Panc1 (cell line): ENCODE data around the gene DVL2. TPM values are rescaled to one million over a fixed set of nuclear protein-coding genes. Genes with fewer than 3 reads are reported as not detected.
A peak's percentile ranks its signal among the peaks of the same experiment; 100 is the strongest.

Source experiments
- ATAC-seq: fragments of 200-7000 bp; cut with Tn5 transposase; 2 replicates; pipeline ENCODE4 v1.9.1; 2020; ENCODE audit warnings: mild to moderate bottlenecking, moderate library complexity
- BruUV-seq: library from RNA; stranded (reverse); fragments of 400-500 nt; replicated peaks from 2 replicates; lab custom pipeline; 2021; lab: Mats Ljungman, UMichigan
- CTCF ChIA-PET: fragments of 300-600 bp; sonication (Branson Sonifier 250); formaldehyde crosslinking; loops from one replicate; lab custom pipeline; 2022; ENCODE audit warnings: antibody characterized with exemption; lab: Charles Lee
- POLR2A ChIA-PET: fragments of 300-600 bp; sonication (Branson Sonifier 250); formaldehyde crosslinking; loops from one replicate; lab custom pipeline; 2022; ENCODE audit warnings: antibody characterized with exemption; lab: Charles Lee
- DNase-seq: peaks from one replicate; pipeline ENCODE4 v3.0.0-alpha.2; 2010; ENCODE audit warnings: low read depth, low spot score
- H3K27ac ChIP-seq: 2 replicates; pipeline ENCODE4 v1.5.1; 2011; ENCODE audit warnings: mild to moderate bottlenecking, low read length, inconsistent platforms
- H3K27me3 ChIP-seq: fragments of 200-500 bp; sonication (Bioruptor generic); 2 replicates; pipeline ENCODE4 v1.6.0; 2014; ENCODE audit warnings: low read length, inconsistent platforms; ENCODE audit not compliant: control insufficient read depth, insufficient read depth
- H3K36me3 ChIP-seq: fragments of 200-500 bp; sonication (Bioruptor generic); 2 replicates; pipeline ENCODE4 v1.5.1; 2014; ENCODE audit warnings: inconsistent platforms, mild to moderate bottlenecking, low read length, moderate library complexity; ENCODE audit not compliant: control insufficient read depth, insufficient read depth
- H3K4me1 ChIP-seq: 2 replicates; pipeline ENCODE4 v1.5.1; 2011; ENCODE audit warnings: inconsistent platforms, mild to moderate bottlenecking, low read length, moderate library complexity; ENCODE audit not compliant: control insufficient read depth, insufficient read depth
- H3K4me3 ChIP-seq, 2 experiments: 2 replicates each; pipeline ENCODE4 v1.5.1; 2011 to 2012; ENCODE audit warnings: low read depth in 2 of 2, low read length in 2 of 2, mild to moderate bottlenecking in 2 of 2, inconsistent platforms in 1 of 2, moderate library complexity in 1 of 2
- H3K9me3 ChIP-seq: fragments of 200-500 bp; sonication (Bioruptor generic); 2 replicates; pipeline ENCODE4 v1.5.1; 2014; ENCODE audit warnings: low read depth, mild to moderate bottlenecking, inconsistent platforms, low read length, moderate library complexity; ENCODE audit not compliant: control insufficient read depth, insufficient read depth
- POLR2AphosphoS5 ChIP-seq: IDR thresholded peaks from 2 replicates; pipeline ENCODE4 v1.6.1; 2012; ENCODE audit warnings: mild to moderate bottlenecking, low read depth, low read length, moderate library complexity
- SIN3A ChIP-seq: IDR thresholded peaks from 2 replicates; pipeline ENCODE4 v1.6.1; 2012; ENCODE audit warnings: low read depth, mild to moderate bottlenecking, low read length, moderate library complexity, borderline replicate concordance; ENCODE audit not compliant: insufficient read depth
- TCF7L2 ChIP-seq: IDR thresholded peaks from 2 replicates; pipeline ENCODE4 v1.6.1; 2011; ENCODE audit warnings: mild to moderate bottlenecking, low read depth, low read length, inconsistent platforms
- in situ Hi-C: cut with HindIII; loops from 2 replicates; pipeline ENCODE4 v1.10.0; 2016; ENCODE audit warnings: low sequenced_read_pairs, low pct_unique_long_range_greater_than_20kb
- intact Hi-C: fragments of 100-400 bp; cut with micrococcal nuclease; formaldehyde crosslinking; loops from one replicate; pipeline ENCODE4 v1.10.0; 2022; ENCODE audit not compliant: unreplicated experiment
- total RNA-seq: library from RNA; stranded (reverse); gene quantifications from one replicate; pipeline ENCODE4 v1.2.1, GENCODE V29; 2021; ENCODE audit not compliant: unreplicated experiment
- TF ChIP-seq, protein P1 (sequence below), 2 experiments: IDR thresholded peaks; 2 replicates each; pipeline ENCODE4 v1.6.1; 2011 to 2012; ENCODE audit warnings: low read depth in 2 of 2, control low read depth in 1 of 2, low read length in 1 of 2, mild to moderate bottlenecking in 1 of 2, moderate library complexity in 1 of 2; ENCODE audit not compliant: insufficient read depth in 1 of 2
- TF ChIP-seq, protein P2 (sequence below): fragments of 450-650 bp; IDR thresholded peaks from 2 replicates; pipeline ENCODE4 v1.5.1; 2017; ENCODE audit warnings: mild to moderate bottlenecking

Gene DVL2
- total RNA-seq, 1 experiment from 2014 or later = 84.2 TPM

DNA sequence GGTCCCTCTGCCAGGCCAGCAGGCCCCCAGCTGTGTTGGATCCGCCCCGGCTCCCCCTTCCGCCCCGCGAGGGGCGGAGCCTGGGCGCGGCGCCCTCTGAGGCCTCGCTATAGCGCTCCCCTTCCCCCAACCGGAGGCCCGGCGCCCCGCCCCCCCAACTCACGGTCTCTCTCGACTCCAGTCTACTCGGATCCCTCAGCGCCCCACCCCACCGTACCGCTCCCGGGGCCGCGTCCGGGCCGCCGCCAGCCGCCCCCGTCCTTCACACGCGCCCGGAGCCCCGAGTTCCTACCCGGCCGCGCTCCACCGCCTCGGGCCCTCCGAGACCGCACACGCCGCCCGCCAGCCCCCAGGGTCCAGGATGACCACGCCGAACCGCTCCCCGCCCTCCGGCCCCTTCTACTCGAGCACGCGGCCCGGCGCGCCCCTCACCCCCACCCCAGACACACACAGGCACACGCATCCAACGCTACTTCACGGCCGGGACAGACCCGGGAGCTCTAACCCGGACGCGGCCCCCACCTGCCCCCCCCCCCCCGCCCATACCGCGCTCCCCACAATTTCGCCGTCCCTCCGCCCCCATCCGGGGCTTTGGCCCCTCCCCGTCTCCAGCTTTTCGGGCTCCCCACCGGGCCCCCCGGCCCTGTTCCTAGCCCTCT is 3.6 kb upstream of the DVL2 start:
- CTCF ChIA-PET = interaction anchor here (0.6 to 1.3 kb wide), 2 partner anchors 16 to 17 kb away, joined by 3 to 4 read pairs; no protein-coding TSS in a partner anchor
- H3K4me3 ChIP-seq = peak overlapping the region; percentile 79 to 83
- POLR2A ChIA-PET = no interaction called here
- BruUV-seq = no TSS peak
- no peaks in the 10 kb centered on the region for H3K9me3 ChIP-seq
- H3K27ac ChIP-seq = peak overlapping the region; percentile 88
- DNase-seq = no peak
- in situ Hi-C loops (no loop called here), intact Hi-C loops (no loop called here)
- no peaks in the 10 kb centered on the region for H3K27me3 ChIP-seq
- H3K36me3 ChIP-seq = peaks cover 7% of the 10 kb centered on the region
- peaks cover 41% of the 10 kb centered on the region for H3K4me1 ChIP-seq
- TF ChIP-seq POLR2AphosphoS5 = peak; percentile 61; the same call in 1 of the 2 replicates
- no peak for TF ChIP-seq TCF7L2
- TF ChIP-seq, protein P1, sequence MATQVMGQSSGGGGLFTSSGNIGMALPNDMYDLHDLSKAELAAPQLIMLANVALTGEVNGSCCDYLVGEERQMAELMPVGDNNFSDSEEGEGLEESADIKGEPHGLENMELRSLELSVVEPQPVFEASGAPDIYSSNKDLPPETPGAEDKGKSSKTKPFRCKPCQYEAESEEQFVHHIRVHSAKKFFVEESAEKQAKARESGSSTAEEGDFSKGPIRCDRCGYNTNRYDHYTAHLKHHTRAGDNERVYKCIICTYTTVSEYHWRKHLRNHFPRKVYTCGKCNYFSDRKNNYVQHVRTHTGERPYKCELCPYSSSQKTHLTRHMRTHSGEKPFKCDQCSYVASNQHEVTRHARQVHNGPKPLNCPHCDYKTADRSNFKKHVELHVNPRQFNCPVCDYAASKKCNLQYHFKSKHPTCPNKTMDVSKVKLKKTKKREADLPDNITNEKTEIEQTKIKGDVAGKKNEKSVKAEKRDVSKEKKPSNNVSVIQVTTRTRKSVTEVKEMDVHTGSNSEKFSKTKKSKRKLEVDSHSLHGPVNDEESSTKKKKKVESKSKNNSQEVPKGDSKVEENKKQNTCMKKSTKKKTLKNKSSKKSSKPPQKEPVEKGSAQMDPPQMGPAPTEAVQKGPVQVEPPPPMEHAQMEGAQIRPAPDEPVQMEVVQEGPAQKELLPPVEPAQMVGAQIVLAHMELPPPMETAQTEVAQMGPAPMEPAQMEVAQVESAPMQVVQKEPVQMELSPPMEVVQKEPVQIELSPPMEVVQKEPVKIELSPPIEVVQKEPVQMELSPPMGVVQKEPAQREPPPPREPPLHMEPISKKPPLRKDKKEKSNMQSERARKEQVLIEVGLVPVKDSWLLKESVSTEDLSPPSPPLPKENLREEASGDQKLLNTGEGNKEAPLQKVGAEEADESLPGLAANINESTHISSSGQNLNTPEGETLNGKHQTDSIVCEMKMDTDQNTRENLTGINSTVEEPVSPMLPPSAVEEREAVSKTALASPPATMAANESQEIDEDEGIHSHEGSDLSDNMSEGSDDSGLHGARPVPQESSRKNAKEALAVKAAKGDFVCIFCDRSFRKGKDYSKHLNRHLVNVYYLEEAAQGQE (IDR thresholded peaks at IDR 0.05; ENCODE audit: insufficient read depth in 1 of 2, low read depth in 2 of 2, low read length in 1 of 2) = no peak
- TF ChIP-seq SIN3A = peak; percentile 55; the same call in 1 of the 2 replicates
- TF ChIP-seq, protein P2, sequence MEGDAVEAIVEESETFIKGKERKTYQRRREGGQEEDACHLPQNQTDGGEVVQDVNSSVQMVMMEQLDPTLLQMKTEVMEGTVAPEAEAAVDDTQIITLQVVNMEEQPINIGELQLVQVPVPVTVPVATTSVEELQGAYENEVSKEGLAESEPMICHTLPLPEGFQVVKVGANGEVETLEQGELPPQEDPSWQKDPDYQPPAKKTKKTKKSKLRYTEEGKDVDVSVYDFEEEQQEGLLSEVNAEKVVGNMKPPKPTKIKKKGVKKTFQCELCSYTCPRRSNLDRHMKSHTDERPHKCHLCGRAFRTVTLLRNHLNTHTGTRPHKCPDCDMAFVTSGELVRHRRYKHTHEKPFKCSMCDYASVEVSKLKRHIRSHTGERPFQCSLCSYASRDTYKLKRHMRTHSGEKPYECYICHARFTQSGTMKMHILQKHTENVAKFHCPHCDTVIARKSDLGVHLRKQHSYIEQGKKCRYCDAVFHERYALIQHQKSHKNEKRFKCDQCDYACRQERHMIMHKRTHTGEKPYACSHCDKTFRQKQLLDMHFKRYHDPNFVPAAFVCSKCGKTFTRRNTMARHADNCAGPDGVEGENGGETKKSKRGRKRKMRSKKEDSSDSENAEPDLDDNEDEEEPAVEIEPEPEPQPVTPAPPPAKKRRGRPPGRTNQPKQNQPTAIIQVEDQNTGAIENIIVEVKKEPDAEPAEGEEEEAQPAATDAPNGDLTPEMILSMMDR = no peak
- peak; percentile 25 for ATAC-seq

DNA sequence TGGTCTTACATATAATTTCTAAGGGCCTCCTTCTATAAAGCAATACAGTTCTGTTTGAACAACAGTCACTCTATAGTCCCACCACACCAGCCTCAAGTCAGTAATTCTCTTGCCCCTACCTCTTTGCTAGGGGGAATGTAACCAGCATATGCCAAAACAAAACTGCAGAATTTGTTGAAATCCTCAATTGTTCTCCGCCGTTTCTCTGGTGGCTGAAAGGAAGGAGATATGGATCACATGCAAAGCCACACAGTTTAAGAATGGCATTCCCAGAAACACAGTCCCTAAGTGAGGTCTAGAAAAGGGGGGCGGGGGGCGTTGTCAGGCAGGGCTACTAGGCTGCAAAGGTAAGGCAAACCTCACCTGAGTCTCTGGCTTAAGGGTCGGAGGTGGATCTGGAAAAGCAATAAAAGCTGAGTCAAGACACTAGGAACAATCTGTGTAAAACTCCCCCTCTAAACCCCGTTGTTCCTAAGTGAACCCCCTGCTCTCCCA is 3.0 kb upstream of the DVL2 start:
- in situ Hi-C loops = no loop called here
- no peak for TF ChIP-seq TCF7L2
- TF ChIP-seq, protein P1 (IDR thresholded peaks at IDR 0.05; ENCODE audit: insufficient read depth in 1 of 2, low read depth in 2 of 2, low read length in 1 of 2) = no peak
- TF ChIP-seq SIN3A = no peak
- TF ChIP-seq, protein P2 = no peak
- TF ChIP-seq POLR2AphosphoS5 = no peak
- no peaks in the 10 kb centered on the region for H3K9me3 ChIP-seq
- H3K36me3 ChIP-seq = peaks cover 7% of the 10 kb centered on the region
- ChIA-PET POLR2A (no interaction called here), CTCF (interaction anchor here (0.6 to 1.3 kb wide), 2 partner anchors 16 to 17 kb away, joined by 3 to 4 read pairs; no protein-coding TSS in a partner anchor)
- no TSS peak for BruUV-seq
- DNase-seq (no peak), ATAC-seq (no peak)
- peak overlapping the region; percentile 88 for H3K27ac ChIP-seq
- peaks cover 41% of the 10 kb centered on the region for H3K4me1 ChIP-seq
- H3K27me3 ChIP-seq = no peaks in the 10 kb centered on the region
- intact Hi-C loops = no loop called here
- peak overlapping the region; percentile 79 to 83 for H3K4me3 ChIP-seq
